H1 (cell line): Measurements from ENCODE around the gene CAMKMT. TPM values are rescaled to one million over a fixed set of nuclear protein-coding genes. Genes with fewer than 3 reads are reported as not detected.

Source experiments
- CHD2 ChIP-seq: IDR thresholded peaks from 2 replicates; pipeline ENCODE4 v1.6.1; 2012; ENCODE audit warnings: low read length, improper control_type of control experiment
- EP300 ChIP-seq, 2 experiments: IDR thresholded peaks; 1 replicate in 1 of 2; 2 replicates in 1 of 2; pipeline ENCODE4 v1.6.1; 2011 to 2012; ENCODE audit warnings: low read depth in 2 of 2, low read length in 2 of 2, mild to moderate bottlenecking in 2 of 2, borderline replicate concordance in 1 of 2, inconsistent platforms in 1 of 2, moderate library complexity in 1 of 2
- TEAD4 ChIP-seq: IDR thresholded peaks from 2 replicates; pipeline ENCODE4 v1.6.1; 2012; ENCODE audit warnings: low read depth, low read length, inconsistent platforms, mixed read lengths
- polyA plus RNA-seq, 7 experiments: library from polyadenylated mRNA; depleted of rRNA in 3 of 7; stranded (reverse) in 5 of 7; unstranded in 2 of 7; fragments of >200 nt in 5 of 7; fragments of 200-250 nt in 2 of 7; gene quantifications; 1 replicate in 5 of 7; 2 replicates in 1 of 7; 4 replicates in 1 of 7; pipeline versions ENCODE4 v1.2.1 to v1.2.3, GENCODE V29; 2011 to 2013; ENCODE audit warnings: missing spikeins in 2 of 7, mixed read lengths in 2 of 7
- total RNA-seq: library from RNA; stranded (reverse); fragmentation: NEBNext Ultra II Directional; extraction: Animal tissue kit (Norgen Biotek cat#: 25700); gene quantifications from 2 replicates; pipeline ENCODE4 v1.2.1, GENCODE V29; 2021

CAMKMT gene
- total and polyA plus RNA-seq, 2 of the 8 experiments (the other 6 are each of a cell fraction or from before 2014, with no cell fraction given): 14.7 to 22.4 TPM

GRCh38 chr2:44528595-44528994, 166.8 kb downstream of the CAMKMT start (continued):
- TF ChIP-seq TEAD4 (no peak), EP300 (IDR thresholded peaks at IDR 0.05; ENCODE audit: borderline replicate concordance in 1 of 2, low read depth in 2 of 2, low read length in 2 of 2) (no peak), CHD2 (no peak)
